ENCODE results near the gene KCNAB1.
"Not testable (repeated sequence)": the region's sequence is repeated elsewhere in the genome, so short reads cannot be mapped to it uniquely, and the experiment has no call there.

Gene KCNAB1

GRCh38 chr3:156176048-156176447 lies 55.7 kb downstream of the KCNAB1 start:
- TF ChIP-seq GATA1 (IDR thresholded peaks at IDR 0.05; ENCODE audit: low read depth, low read length) (no peak), POLR2A (IDR thresholded peaks at IDR 0.05; ENCODE audit: low read length) (no peak)
- no peak for DNase-seq

- TF ChIP-seq GATA1 (IDR thresholded peaks at IDR 0.05; ENCODE audit: low read depth, low read length) (no peak), POLR2A (IDR thresholded peaks at IDR 0.05; ENCODE audit: low read length) (no peak)
- DNase-seq = no peak
Measured at GRCh38 chr3:156176629-156177210, 56.3 kb downstream of the KCNAB1 start.

- DNase-seq = no peak
- TF ChIP-seq GATA1 (IDR thresholded peaks at IDR 0.05; ENCODE audit: low read depth, low read length) (no peak), POLR2A (IDR thresholded peaks at IDR 0.05; ENCODE audit: low read length) (no peak)
Measured at GRCh38 chr3:156180077-156180476, 59.7 kb downstream of the KCNAB1 start.

GRCh38 chr3:156181509-156181908 lies 61.1 kb downstream of the KCNAB1 start:
- TF ChIP-seq POLR2A (IDR thresholded peaks at IDR 0.05; ENCODE audit: low read length) (no peak), GATA1 (IDR thresholded peaks at IDR 0.05; ENCODE audit: low read depth, low read length) (no peak)
- DNase-seq = peak in 1 of 2 experiments; percentile 10

- DNase-seq = no peak
- no peak for TF ChIP-seq GATA1 (IDR thresholded peaks at IDR 0.05; ENCODE audit: low read depth, low read length)
- no peak for TF ChIP-seq POLR2A (IDR thresholded peaks at IDR 0.05; ENCODE audit: low read length)
Measured at GRCh38 chr3:156183396-156183795, 63.0 kb downstream of the KCNAB1 start.

- no peak for TF ChIP-seq POLR2A (IDR thresholded peaks at IDR 0.05; ENCODE audit: low read length)
- TF ChIP-seq GATA1 (IDR thresholded peaks at IDR 0.05; ENCODE audit: low read depth, low read length) = no peak
- DNase-seq = no peak
Measured at GRCh38 chr3:156184156-156184555, 63.8 kb downstream of the KCNAB1 start.

GRCh38 chr3:156187146-156187769 lies 66.9 kb downstream of the KCNAB1 start:
- TF ChIP-seq GATA1 (IDR thresholded peaks at IDR 0.05; ENCODE audit: low read depth, low read length) (no peak), POLR2A (IDR thresholded peaks at IDR 0.05; ENCODE audit: low read length) (no peak)
- no peak for DNase-seq

GRCh38 chr3:156188757-156189156 lies 68.4 kb downstream of the KCNAB1 start:
- TF ChIP-seq POLR2A (IDR thresholded peaks at IDR 0.05; ENCODE audit: low read length) (no peak), GATA1 (IDR thresholded peaks at IDR 0.05; ENCODE audit: low read depth, low read length) (no peak)
- DNase-seq = no peak

- TF ChIP-seq POLR2A (IDR thresholded peaks at IDR 0.05; ENCODE audit: low read length) (no peak), GATA1 (IDR thresholded peaks at IDR 0.05; ENCODE audit: low read depth, low read length) (no peak)
- no peak for DNase-seq
Measured at GRCh38 chr3:156189927-156190326, 69.5 kb downstream of the KCNAB1 start.

GRCh38 chr3:156194945-156195344 lies 74.6 kb downstream of the KCNAB1 start:
- not testable (repeated sequence) for DNase-seq

GRCh38 chr3:156197152-156197551 lies 76.8 kb downstream of the KCNAB1 start:
- DNase-seq = not testable (repeated sequence)

- TF ChIP-seq POLR2A (IDR thresholded peaks at IDR 0.05; ENCODE audit: low read length) (no peak), GATA1 (IDR thresholded peaks at IDR 0.05; ENCODE audit: low read depth, low read length) (no peak)
- no peak for DNase-seq
Measured at GRCh38 chr3:156201411-156202405, 81.3 kb downstream of the KCNAB1 start.

- TF ChIP-seq GATA1 (IDR thresholded peaks at IDR 0.05; ENCODE audit: low read depth, low read length) = no peak
- TF ChIP-seq POLR2A (IDR thresholded peaks at IDR 0.05; ENCODE audit: low read length) = no peak
- no peak for DNase-seq
Measured at GRCh38 chr3:156206157-156206556, 85.8 kb downstream of the KCNAB1 start.

- no peak for DNase-seq
- TF ChIP-seq GATA1 (IDR thresholded peaks at IDR 0.05; ENCODE audit: low read depth, low read length) (no peak), POLR2A (IDR thresholded peaks at IDR 0.05; ENCODE audit: low read length) (no peak)
Measured at GRCh38 chr3:156207802-156208685, 87.7 kb downstream of the KCNAB1 start.

Data from erythroblast (primary cell).